H1 (cell line): ENCODE data around the gene POU2F1. TPM values are rescaled to one million over a fixed set of nuclear protein-coding genes. Genes with fewer than 3 reads are reported as not detected.

Experiments used
- CTCF ChIA-PET: fragments of 300-600 bp; sonication (Branson Sonifier 250); formaldehyde crosslinking; loops from one replicate; lab custom pipeline; 2021; ENCODE audit not compliant: partially characterized antibody; lab: Charles Lee
- POLR2A ChIA-PET: fragments of 300-600 bp; sonication (Branson Sonifier 250); formaldehyde crosslinking; loops from one replicate; lab custom pipeline; 2021; ENCODE audit warnings: inconsistent platforms; ENCODE audit not compliant: partially characterized antibody; lab: Charles Lee
- DNase-seq, 2 experiments: peaks; one replicate each; pipeline versions ENCODE4 v3.0.0 to v3.0.0-alpha.2; 2010 to 2022; ENCODE audit warnings: low spot score in 2 of 2, low read depth in 1 of 2, mixed read lengths in 1 of 2
- FAIRE-seq: peaks from 2 replicates; lab custom pipeline; 2011; peaks lifted over from hg19 to GRCh38; lab: Jason Lieb, UNC
- H2AFZ ChIP-seq: 2 replicates; pipeline ENCODE4 v1.8.1; 2012; ENCODE audit warnings: low read length, inconsistent platforms
- H2AK5ac ChIP-seq: 2 replicates; pipeline ENCODE4 v1.6.1; 2013; ENCODE audit warnings: low read depth, low read length
- H2BK120ac ChIP-seq: replicated peaks from 2 replicates; pipeline ENCODE3; 2013; ENCODE audit warnings: low read depth, low read length, inconsistent platforms
- H2BK12ac ChIP-seq: 2 replicates; pipeline ENCODE4 v1.6.1; 2013; ENCODE audit warnings: low read depth, low read length
- H2BK15ac ChIP-seq: 2 replicates; pipeline ENCODE4 v1.6.1; 2013; ENCODE audit warnings: low read length
- H2BK20ac ChIP-seq: 2 replicates; pipeline ENCODE4 v1.6.1; 2013; ENCODE audit warnings: low read length
- H2BK5ac ChIP-seq: 2 replicates; pipeline ENCODE4 v1.6.1; 2013; ENCODE audit warnings: low read depth, low read length
- H3K14ac ChIP-seq: 2 replicates; pipeline ENCODE4 v1.6.1; 2013; ENCODE audit warnings: inconsistent platforms; ENCODE audit not compliant: insufficient read length
- H3K18ac ChIP-seq: 2 replicates; pipeline ENCODE4 v1.6.1; 2013; ENCODE audit warnings: low read length; ENCODE audit errors: extremely low read depth
- H3K23ac ChIP-seq: 2 replicates; pipeline ENCODE4 v1.6.1; 2013; ENCODE audit warnings: inconsistent platforms; ENCODE audit not compliant: insufficient read length
- H3K23me2 ChIP-seq: 2 replicates; pipeline ENCODE4 v1.6.1; 2013; ENCODE audit warnings: low read depth, low read length
- H3K27ac ChIP-seq: 2 replicates; pipeline ENCODE4 v1.6.1; 2011; ENCODE audit warnings: low read depth, low read length, inconsistent platforms
- H3K27me3 ChIP-seq, 4 experiments: replicated peaks in 1 of 4; 1 replicate in 1 of 4; 2 replicates in 3 of 4; pipeline versions ENCODE4 v1.6.1 to v1.8.1; 2011 to 2013; ENCODE audit warnings: low read length in 3 of 4, mild to moderate bottlenecking in 3 of 4, inconsistent platforms in 2 of 4, mixed read lengths in 2 of 4, moderate library complexity in 1 of 4; ENCODE audit not compliant: control insufficient read depth in 3 of 4, insufficient read depth in 3 of 4; ENCODE audit errors: extremely low read depth in 1 of 4
- H3K36me3 ChIP-seq, 4 experiments: 2 replicates each; pipeline versions ENCODE4 v1.6.1 to v1.8.1; 2011 to 2013; ENCODE audit warnings: mild to moderate bottlenecking in 4 of 4, low read length in 3 of 4, moderate library complexity in 2 of 4, control low read depth in 1 of 4, inconsistent platforms in 1 of 4; ENCODE audit not compliant: insufficient read depth in 4 of 4, control insufficient read depth in 2 of 4
- H3K4ac ChIP-seq: replicated peaks from 2 replicates; pipeline ENCODE3; 2013; ENCODE audit warnings: low read length, low read depth, mixed read lengths, inconsistent platforms; ENCODE audit not compliant: insufficient read length
- H3K4me1 ChIP-seq, 4 experiments: replicated peaks in 1 of 4; 1 replicate in 1 of 4; 2 replicates in 3 of 4; pipeline versions ENCODE4 v1.6.1 to v1.8.1; 2011 to 2013; ENCODE audit warnings: low read length in 3 of 4, inconsistent platforms in 2 of 4, mixed read lengths in 1 of 4; ENCODE audit not compliant: insufficient read depth in 4 of 4, control insufficient read depth in 3 of 4
- H3K4me2 ChIP-seq, 2 experiments: 2 replicates each; pipeline versions ENCODE4 v1.6.1 to v1.8.1; 2011 to 2013; ENCODE audit warnings: low read depth in 2 of 2, low read length in 2 of 2, control low read depth in 1 of 2, inconsistent platforms in 1 of 2, mild to moderate bottlenecking in 1 of 2; ENCODE audit not compliant: insufficient read depth in 1 of 2
- H3K4me3 ChIP-seq, 4 experiments: fragments of 200-600, 300-600 bp in 1 of 4; sonication (generic), shearing (Covaris generic), sonication (Bioruptor Twin) in 1 of 4; 2 replicates each; pipeline versions ENCODE4 v1.5.1 to v1.8.1; 2011 to 2016; ENCODE audit warnings: low read length in 4 of 4, low read depth in 3 of 4, control low read depth in 2 of 4, inconsistent platforms in 2 of 4, mild to moderate bottlenecking in 2 of 4, mixed read lengths in 1 of 4, moderate library complexity in 1 of 4; ENCODE audit not compliant: insufficient read depth in 2 of 4; ENCODE audit errors: extremely low read depth in 1 of 4
- H3K56ac ChIP-seq: replicated peaks from 2 replicates; pipeline ENCODE3; 2013; ENCODE audit warnings: low read depth, mild to moderate bottlenecking, mixed read lengths, low read length, inconsistent platforms; ENCODE audit not compliant: insufficient read length
- H3K79me1 ChIP-seq: 2 replicates; pipeline ENCODE4 v1.6.1; 2013; ENCODE audit warnings: low read depth, low read length, control low read depth
- H3K79me2 ChIP-seq, 2 experiments: 2 replicates each; pipeline versions ENCODE4 v1.6.1 to v1.8.1; 2012 to 2013; ENCODE audit warnings: low read length in 2 of 2, mild to moderate bottlenecking in 2 of 2, inconsistent platforms in 1 of 2; ENCODE audit not compliant: insufficient read depth in 2 of 2, control insufficient read depth in 1 of 2
- H3K9ac ChIP-seq, 4 experiments: replicated peaks in 1 of 4; 1 replicate in 1 of 4; 2 replicates in 3 of 4; pipeline versions ENCODE4 v1.6.1 to v1.8.1; 2011 to 2013; ENCODE audit warnings: low read depth in 3 of 4, low read length in 3 of 4, control low read depth in 2 of 4, mild to moderate bottlenecking in 2 of 4, moderate library complexity in 2 of 4, inconsistent platforms in 1 of 4; ENCODE audit errors: extremely low read depth in 1 of 4
- H3K9me3 ChIP-seq, 2 experiments: 2 replicates each; pipeline versions ENCODE4 v1.6.1 to v1.8.1; 2012 to 2013; ENCODE audit warnings: mild to moderate bottlenecking in 2 of 2, moderate library complexity in 2 of 2, control low read depth in 1 of 2, inconsistent platforms in 1 of 2, low read depth in 1 of 2, low read length in 1 of 2, mixed read lengths in 1 of 2; ENCODE audit not compliant: insufficient read depth in 2 of 2
- H4K20me1 ChIP-seq, 2 experiments: replicated peaks in 1 of 2; 2 replicates each; pipeline versions ENCODE3 to v1.8.1; 2011 to 2013; ENCODE audit warnings: inconsistent platforms in 2 of 2, low read length in 2 of 2, mild to moderate bottlenecking in 1 of 2; ENCODE audit not compliant: insufficient read depth in 2 of 2, control insufficient read depth in 1 of 2
- H4K5ac ChIP-seq: 2 replicates; pipeline ENCODE4 v1.6.1; 2013; ENCODE audit warnings: low read length, low read depth, mixed read lengths, inconsistent platforms; ENCODE audit not compliant: insufficient read length
- H4K8ac ChIP-seq: 2 replicates; pipeline ENCODE4 v1.8.0; 2013; ENCODE audit warnings: mild to moderate bottlenecking, moderate library complexity, low read length, inconsistent platforms; ENCODE audit not compliant: insufficient read depth; ENCODE audit errors: extremely low read depth
- H4K91ac ChIP-seq: replicated peaks from 2 replicates; pipeline ENCODE3; 2013; ENCODE audit warnings: low read length, mixed read lengths, inconsistent platforms; ENCODE audit not compliant: insufficient read length
- ASH2L ChIP-seq: fragments of 200-600, 300-600 bp; sonication (generic); IDR thresholded peaks from one replicate; pipeline ENCODE4 v1.7.1; 2017; ENCODE audit warnings: low read length
- CEBPB ChIP-seq: IDR thresholded peaks from 2 replicates; pipeline ENCODE4 v1.6.1; 2012; ENCODE audit warnings: low read depth, low read length
- CHD2 ChIP-seq: IDR thresholded peaks from 2 replicates; pipeline ENCODE4 v1.6.1; 2012; ENCODE audit warnings: low read length, improper control_type of control experiment
- CTCF ChIP-seq, 3 experiments: IDR thresholded peaks; 1 replicate in 2 of 3; 2 replicates in 1 of 3; pipeline versions ENCODE4 v1.5.1 to v1.6.1; 2011; ENCODE audit warnings: low read length in 3 of 3, mild to moderate bottlenecking in 3 of 3, inconsistent platforms in 2 of 3, low read depth in 1 of 3, moderate library complexity in 1 of 3; ENCODE audit not compliant: insufficient read depth in 1 of 3; ENCODE audit errors: control extremely low read depth in 1 of 3
- HDAC6 ChIP-seq: IDR thresholded peaks from one replicate; pipeline ENCODE4 v1.7.1; 2012; ENCODE audit warnings: low read depth, mild to moderate bottlenecking, inconsistent platforms, low read length, moderate library complexity
- JUN ChIP-seq: IDR thresholded peaks from 2 replicates; pipeline ENCODE4 v1.6.1; 2011; ENCODE audit warnings: low read depth, mild to moderate bottlenecking, improper control_type of control experiment, low read length
- POU5F1 ChIP-seq: IDR thresholded peaks from 2 replicates; pipeline ENCODE4 v1.6.1; 2011; ENCODE audit warnings: low read depth, mild to moderate bottlenecking, low read length, moderate library complexity
- RNF2 ChIP-seq: fragments of 200-900, 300-1000 bp; sonication (generic); IDR thresholded peaks from 2 replicates; pipeline ENCODE4 v1.7.1; 2016; ENCODE audit warnings: borderline replicate concordance, low read depth, mild to moderate bottlenecking, antibody characterized with exemption, low read length; ENCODE audit not compliant: poor library complexity, severe bottlenecking; ENCODE audit errors: missing control alignments
- WGBS, 2 experiments: shearing (Covaris generic) in 1 of 2; methylation state at CpG; one replicate each; pipeline versions ENCODE4 v1.1.6 to v1.1.7; 2013 to 2015; ENCODE audit warnings: low lambda C conversion rate in 2 of 2, mixed read lengths in 2 of 2, inconsistent platforms in 1 of 2, low coverage in 1 of 2, missing lambda C conversion rate in 1 of 2; ENCODE audit not compliant: insufficient replicate concordance in 2 of 2, insufficient coverage in 1 of 2, insufficient read length in 1 of 2; ENCODE audit errors: extremely low coverage in 1 of 2, missing lambda C conversion rate in 1 of 2; 5-methylcytosine and 5-hydroxymethylcytosine counted together
- polyA plus RNA-seq, 7 experiments: library from polyadenylated mRNA; depleted of rRNA in 3 of 7; stranded (reverse) in 5 of 7; unstranded in 2 of 7; fragments of >200 nt in 5 of 7; fragments of 200-250 nt in 2 of 7; gene quantifications; 1 replicate in 5 of 7; 2 replicates in 1 of 7; 4 replicates in 1 of 7; pipeline versions ENCODE4 v1.2.1 to v1.2.3, GENCODE V29; 2011 to 2013; ENCODE audit warnings: missing spikeins in 2 of 7, mixed read lengths in 2 of 7
- total RNA-seq: library from RNA; stranded (reverse); fragmentation: NEBNext Ultra II Directional; extraction: Animal tissue kit (Norgen Biotek cat#: 25700); gene quantifications from 2 replicates; pipeline ENCODE4 v1.2.1, GENCODE V29; 2021

Gene POU2F1
- total and polyA plus RNA-seq, 2 of the 8 experiments (the other 6 are each of a cell fraction or from before 2014, with no cell fraction given): 37.0 to 57.2 TPM

- Histone ChIP-seq H2BK120ac (no peak overlapping the region), H3K56ac (no peak overlapping the region), H3K4me1 (peaks cover 2 to 11% (median 6%) of the 10 kb centered on the region in 4 experiments; a peak in 6 of 7 replicates), H3K79me1 (no peaks in the 10 kb centered on the region), H3K27me3 (peaks cover 3 to 27% (median 19%) of the 10 kb centered on the region in 4 experiments), H4K5ac (no peak overlapping the region), H2AFZ (no peak overlapping the region), H3K23me2 (peaks cover 7% of the 10 kb centered on the region; the same call in 1 of the 2 replicates), H2BK15ac (no peak overlapping the region), H2AK5ac (no peak overlapping the region), H3K79me2 (no peaks in the 10 kb centered on the region), H3K4me2 (no peak overlapping the region), H4K91ac (no peak overlapping the region), H3K14ac (no peak overlapping the region), H3K23ac (no peak overlapping the region), H3K27ac (no peak overlapping the region), H3K4ac (no peak overlapping the region), H3K9ac (no peak overlapping the region), H3K36me3 (no peaks in the 10 kb centered on the region), H3K4me3 (no peak overlapping the region), H3K9me3 (no peaks in the 10 kb centered on the region), H4K20me1 (no peaks in the 10 kb centered on the region), H4K8ac (no peak overlapping the region), H2BK5ac (no peak overlapping the region), H3K18ac (no peak overlapping the region), H2BK20ac (no peak overlapping the region), H2BK12ac (no peak overlapping the region)
- ChIA-PET CTCF (interaction anchor here (0.6 to 8.4 kb wide), 23 partner anchors 11 to 390 kb away, joined by 3 to 74 read pairs (median 4); no protein-coding TSS in a partner anchor), POLR2A (interaction anchor here (1.0 to 1.1 kb wide), 2 partner anchors 18 to 95 kb away, joined by 3 to 4 read pairs; no protein-coding TSS in a partner anchor)
- TF ChIP-seq ASH2L (no peak), POU5F1 (no peak), RNF2 (no peak), CHD2 (no peak), CEBPB (peak; percentile 31; the same call in 1 of the 2 replicates), CTCF (IDR thresholded peaks at IDR 0.05; ENCODE audit: control extremely low read depth in 1 of 3, insufficient read depth in 1 of 3, low read depth in 1 of 3, low read length in 3 of 3) (no peak), HDAC6 (no peak), JUN (no peak)
- WGBS, 2 experiments: 94% methylated on average over 5 of the region's 5 CpGs; no CpG with 5 or more reads in 1 of the 2 experiments
- FAIRE-seq: no peak
- DNase-seq: peak in 1 of 2 experiments; percentile 32
Observed at GRCh38 chr1:167443757-167444156, 223.1 kb downstream of the POU2F1 start.
